Measurements from ENCODE around the gene DDX11.
"Not testable (repeated sequence)": the region's sequence is repeated elsewhere in the genome, so short reads cannot be mapped to it uniquely, and the experiment has no call there.

The DDX11 gene

DNA sequence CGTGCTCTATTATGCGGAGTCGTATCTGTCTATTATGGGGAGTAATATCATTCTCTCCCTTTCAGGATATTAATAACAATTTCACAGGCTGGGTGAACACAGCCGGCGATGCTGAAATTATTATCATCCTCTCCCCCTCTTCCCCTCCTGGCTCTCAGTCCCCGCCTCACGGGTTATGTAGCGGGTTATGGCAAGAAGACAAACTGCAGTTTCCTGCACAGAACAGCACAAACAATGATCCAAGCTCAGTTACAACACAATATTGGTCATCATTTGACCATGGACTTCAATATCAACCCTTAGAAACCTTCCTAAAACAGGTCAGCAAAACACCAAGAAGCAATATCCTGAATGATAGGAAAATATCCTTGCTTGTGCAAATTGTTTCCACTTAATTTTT is 50.5 kb downstream of the DDX11 start:
- not testable (repeated sequence) for H3K9me3 ChIP-seq (ENCODE audit: control insufficient read depth, low read length); H3K4me1 ChIP-seq (ENCODE audit: control insufficient read depth, insufficient read depth, low read length, poor library complexity, severe bottlenecking); H3K27ac ChIP-seq (ENCODE audit: low read depth, low read length, severe bottlenecking); H3K36me3 ChIP-seq (ENCODE audit: control insufficient read depth, insufficient read depth, low read length); H3K4me3 ChIP-seq (ENCODE audit: extremely low read depth, insufficient read depth, low read length, poor library complexity, severe bottlenecking)
- no CpG with 5 or more reads among the region's 8 CpGs for WGBS, 2 experiments (ENCODE audit: insufficient coverage in 2 of 2)

DNA sequence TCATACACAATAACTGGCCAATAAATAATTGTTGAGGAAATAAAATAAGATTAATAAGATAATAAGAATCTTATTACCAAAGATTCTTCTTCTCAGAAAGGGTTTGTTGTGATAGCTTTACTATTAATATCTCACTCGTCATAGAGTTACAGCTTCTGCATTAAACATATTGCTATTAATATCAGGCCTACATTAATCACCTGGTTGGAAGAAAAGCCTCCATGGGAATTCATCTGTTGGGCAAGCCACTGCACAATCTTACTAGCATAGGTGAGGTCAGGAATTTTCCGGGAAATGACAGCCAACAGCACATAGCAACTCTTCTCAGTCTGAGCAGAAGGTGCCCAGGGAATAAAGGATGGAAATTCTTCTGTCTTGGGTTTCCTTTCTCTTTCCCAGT is 51.5 kb downstream of the DDX11 start:
- H3K9me3 ChIP-seq (ENCODE audit: control insufficient read depth, low read length); H3K27ac ChIP-seq (ENCODE audit: low read depth, low read length, severe bottlenecking); H3K36me3 ChIP-seq (ENCODE audit: control insufficient read depth, insufficient read depth, low read length); H3K4me3 ChIP-seq (ENCODE audit: extremely low read depth, insufficient read depth, low read length, poor library complexity, severe bottlenecking); H3K4me1 ChIP-seq (ENCODE audit: control insufficient read depth, insufficient read depth, low read length, poor library complexity, severe bottlenecking): not testable (repeated sequence)
- WGBS, 2 experiments (ENCODE audit: insufficient coverage in 2 of 2), result no CpG with 5 or more reads among the region's 2 CpGs

DNA sequence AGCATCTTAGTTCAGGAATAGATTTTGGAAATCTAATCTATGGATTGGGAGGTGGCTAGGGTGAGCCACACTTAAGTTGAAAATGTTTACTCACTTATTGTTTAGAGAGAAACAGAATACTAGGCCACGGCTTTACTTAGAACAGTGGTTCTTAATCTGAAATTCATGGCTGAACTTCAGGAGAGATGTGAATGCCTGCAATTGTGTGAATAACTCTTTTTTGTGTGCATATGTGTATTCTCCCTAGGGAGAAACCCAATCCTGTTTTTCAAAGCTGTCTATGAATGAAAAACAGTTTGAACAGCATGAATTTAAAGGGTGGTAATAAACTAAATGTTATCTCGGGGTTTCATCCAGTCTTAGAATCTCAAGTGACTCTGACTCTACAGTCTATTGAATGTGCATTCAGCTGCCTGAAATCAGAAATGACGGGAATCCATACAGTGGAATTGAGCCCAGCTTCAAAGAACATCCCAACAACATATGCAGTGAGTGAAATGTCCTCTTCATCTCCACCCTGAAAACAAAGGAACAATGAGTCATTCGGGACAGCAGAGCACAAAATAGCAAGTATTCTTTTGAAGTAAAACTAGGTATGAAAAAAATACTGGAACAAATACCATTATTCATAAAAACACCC is 53.7 kb downstream of the DDX11 start:
- not testable (repeated sequence) for H3K4me1 ChIP-seq (ENCODE audit: control insufficient read depth, insufficient read depth, low read length, poor library complexity, severe bottlenecking)
- WGBS, 2 experiments (ENCODE audit: insufficient coverage in 2 of 2), result no CpG with 5 or more reads among the region's 4 CpGs

DNA sequence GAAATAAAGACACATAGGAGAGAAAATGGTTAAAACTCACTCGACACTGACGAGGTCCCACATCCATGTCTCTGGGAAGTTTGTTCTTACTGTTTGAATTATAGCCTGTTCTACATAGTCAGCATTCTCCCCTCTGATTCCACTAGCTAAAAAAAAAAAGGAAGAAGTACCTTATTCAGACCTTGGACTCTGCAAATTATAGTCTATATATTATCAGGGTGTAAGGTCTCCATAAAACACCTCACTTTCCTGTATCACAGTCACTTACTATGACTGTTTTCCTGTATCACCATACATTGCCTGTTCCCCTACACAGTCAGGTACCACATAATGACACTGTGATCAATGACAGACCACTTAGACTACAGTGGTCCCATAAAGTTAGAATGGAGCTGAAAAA is 62.9 kb downstream of the DDX11 start:
- WGBS, 2 experiments (ENCODE audit: insufficient coverage in 2 of 2), result no CpG with 5 or more reads among the region's 2 CpGs
- not testable (repeated sequence) for H3K27ac ChIP-seq (ENCODE audit: low read depth, low read length, severe bottlenecking); H3K36me3 ChIP-seq (ENCODE audit: control insufficient read depth, insufficient read depth, low read length); H3K4me1 ChIP-seq (ENCODE audit: control insufficient read depth, insufficient read depth, low read length, poor library complexity, severe bottlenecking); H3K9me3 ChIP-seq (ENCODE audit: control insufficient read depth, low read length); H3K4me3 ChIP-seq (ENCODE audit: extremely low read depth, insufficient read depth, low read length, poor library complexity, severe bottlenecking)

More for the DNA sequence above, 53.7 kb downstream of the DDX11 start:
- H3K9me3 ChIP-seq (ENCODE audit: control insufficient read depth, low read length); H3K27ac ChIP-seq (ENCODE audit: low read depth, low read length, severe bottlenecking); H3K4me3 ChIP-seq (ENCODE audit: extremely low read depth, insufficient read depth, low read length, poor library complexity, severe bottlenecking); H3K36me3 ChIP-seq (ENCODE audit: control insufficient read depth, insufficient read depth, low read length): not testable (repeated sequence)

DNA sequence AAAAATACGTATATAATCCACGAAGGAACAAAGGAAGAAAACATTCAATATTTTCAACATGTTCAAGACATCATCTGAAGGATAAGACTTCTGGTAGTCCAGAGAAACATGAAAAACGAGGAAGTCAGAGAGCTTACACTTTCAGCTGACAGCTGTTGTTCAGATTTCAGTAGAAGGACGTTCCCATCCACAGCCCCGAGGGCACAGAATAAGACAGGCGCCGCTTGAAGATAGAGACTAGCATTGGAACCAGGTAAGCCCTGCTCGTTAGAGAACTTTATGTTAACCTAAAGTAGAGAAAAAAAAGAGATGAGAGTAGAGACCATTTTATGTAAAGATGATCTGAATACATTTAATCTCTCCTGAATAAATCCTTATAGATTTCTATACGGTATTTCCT is 71.1 kb downstream of the DDX11 start:
- not testable (repeated sequence) for H3K4me3 ChIP-seq (ENCODE audit: extremely low read depth, insufficient read depth, low read length, poor library complexity, severe bottlenecking); H3K9me3 ChIP-seq (ENCODE audit: control insufficient read depth, low read length); H3K36me3 ChIP-seq (ENCODE audit: control insufficient read depth, insufficient read depth, low read length); H3K4me1 ChIP-seq (ENCODE audit: control insufficient read depth, insufficient read depth, low read length, poor library complexity, severe bottlenecking); H3K27ac ChIP-seq (ENCODE audit: low read depth, low read length, severe bottlenecking)
- WGBS, 2 experiments (ENCODE audit: insufficient coverage in 2 of 2), result 40 to 72% methylated on average over 1 to 2 of the region's 9 CpGs

DNA sequence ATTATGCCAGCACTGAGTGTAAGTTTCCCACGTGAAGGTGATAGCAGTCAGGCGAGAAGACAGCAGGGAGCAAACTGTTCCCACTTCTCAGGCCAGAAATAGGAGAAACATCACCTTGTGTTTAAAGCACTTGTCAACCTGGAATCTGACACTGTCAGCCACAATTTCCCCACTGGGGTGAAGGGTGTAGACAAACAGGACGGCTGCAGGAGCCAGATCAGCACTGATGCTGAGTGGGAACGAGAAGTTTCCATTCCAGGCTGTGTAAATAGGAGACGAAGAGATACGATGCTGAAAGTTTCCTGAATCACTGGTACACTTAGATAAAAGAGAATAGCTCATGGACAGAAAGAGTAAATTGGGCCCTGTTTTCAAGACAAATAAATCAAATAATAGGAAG is 71.6 kb downstream of the DDX11 start:
- not testable (repeated sequence) for H3K9me3 ChIP-seq (ENCODE audit: control insufficient read depth, low read length); H3K4me1 ChIP-seq (ENCODE audit: control insufficient read depth, insufficient read depth, low read length, poor library complexity, severe bottlenecking); H3K27ac ChIP-seq (ENCODE audit: low read depth, low read length, severe bottlenecking); H3K4me3 ChIP-seq (ENCODE audit: extremely low read depth, insufficient read depth, low read length, poor library complexity, severe bottlenecking); H3K36me3 ChIP-seq (ENCODE audit: control insufficient read depth, insufficient read depth, low read length)
- WGBS, 2 experiments (ENCODE audit: insufficient coverage in 2 of 2), result 83% methylated on average over 1 of the region's 6 CpGs; no CpG with 5 or more reads in 1 of the 2 experiments

DNA sequence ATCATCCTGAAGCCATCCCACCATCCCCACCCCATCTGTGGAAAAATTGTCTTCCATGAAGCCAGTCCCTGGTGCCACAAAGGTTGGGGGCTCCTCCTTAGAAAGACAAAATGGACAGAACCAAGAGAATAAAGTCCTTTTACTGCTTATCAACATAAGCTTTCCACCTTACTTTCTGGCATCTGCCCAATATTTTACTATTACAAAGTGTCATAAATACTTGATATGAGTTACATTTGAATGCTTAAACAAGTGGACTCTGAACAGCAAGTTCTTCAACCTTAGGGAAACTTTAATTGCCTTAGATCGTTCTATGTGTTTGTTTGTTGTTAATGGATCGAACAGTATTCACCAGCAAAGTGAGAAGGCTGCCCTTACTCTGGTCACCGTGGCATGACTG is 73.8 kb downstream of the DDX11 start:
- H3K36me3 ChIP-seq (ENCODE audit: control insufficient read depth, insufficient read depth, low read length); H3K4me1 ChIP-seq (ENCODE audit: control insufficient read depth, insufficient read depth, low read length, poor library complexity, severe bottlenecking); H3K9me3 ChIP-seq (ENCODE audit: control insufficient read depth, low read length); H3K4me3 ChIP-seq (ENCODE audit: extremely low read depth, insufficient read depth, low read length, poor library complexity, severe bottlenecking); H3K27ac ChIP-seq (ENCODE audit: low read depth, low read length, severe bottlenecking): not testable (repeated sequence)
- 71% methylated on average over 1 of the region's 3 CpGs; no CpG with 5 or more reads in 1 of the 2 experiments for WGBS, 2 experiments (ENCODE audit: insufficient coverage in 2 of 2)

DNA sequence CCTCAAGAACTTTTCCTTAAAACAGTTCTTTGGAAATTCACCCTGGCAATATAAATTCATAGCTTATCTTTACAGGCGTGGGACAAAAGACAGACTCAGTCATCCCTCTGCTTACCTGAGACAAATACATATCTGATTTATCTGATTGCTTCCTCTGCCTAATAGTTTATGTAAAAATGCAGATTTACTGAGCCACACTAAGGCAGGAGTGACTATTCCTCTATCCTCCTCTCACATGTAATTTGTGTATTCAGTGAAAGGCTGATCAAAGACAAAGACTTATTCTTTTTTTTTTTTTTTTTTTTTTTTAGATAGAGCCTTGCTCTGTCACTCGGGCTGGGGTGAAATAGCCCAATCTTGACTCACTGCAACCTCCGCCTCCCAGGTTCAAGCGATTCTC is 77.1 kb downstream of the DDX11 start:
- not testable (repeated sequence) for H3K27ac ChIP-seq (ENCODE audit: low read depth, low read length, severe bottlenecking); H3K4me3 ChIP-seq (ENCODE audit: extremely low read depth, insufficient read depth, low read length, poor library complexity, severe bottlenecking); H3K9me3 ChIP-seq (ENCODE audit: control insufficient read depth, low read length); H3K36me3 ChIP-seq (ENCODE audit: control insufficient read depth, insufficient read depth, low read length); H3K4me1 ChIP-seq (ENCODE audit: control insufficient read depth, insufficient read depth, low read length, poor library complexity, severe bottlenecking)
- 78% methylated on average over 4 of the region's 4 CpGs; no CpG with 5 or more reads in 1 of the 2 experiments for WGBS, 2 experiments (ENCODE audit: insufficient coverage in 2 of 2)
